Measurements from ENCODE around the gene GRM3.

Gene GRM3

GRCh38 chr7:86762129-86762528, 118.4 kb downstream of the GRM3 start:
- no peak overlapping the region for H3K4me3 ChIP-seq (replicated peaks in 1 of 2; ENCODE audit: low read depth in 2 of 2, low read length in 2 of 2)
- no peak for DNase-seq (ENCODE audit: low read depth in 2 of 2)
- TF ChIP-seq CTCF (IDR thresholded peaks at IDR 0.05; ENCODE audit: low read depth, low read length): no peak

- no peak for TF ChIP-seq CTCF (IDR thresholded peaks at IDR 0.05; ENCODE audit: low read depth, low read length)
Observed at GRCh38 chr7:86765931-86766330, 122.2 kb downstream of the GRM3 start.

GRCh38 chr7:86768394-86768793, 124.7 kb downstream of the GRM3 start:
- no peak for DNase-seq (ENCODE audit: low read depth in 2 of 2)
- TF ChIP-seq CTCF (IDR thresholded peaks at IDR 0.05; ENCODE audit: low read depth, low read length): no peak
- H3K4me3 ChIP-seq (replicated peaks in 1 of 2; ENCODE audit: low read depth in 2 of 2, low read length in 2 of 2): no peak overlapping the region

More at GRCh38 chr7:86765931-86766330, 122.2 kb downstream of the GRM3 start:
- H3K4me3 ChIP-seq (replicated peaks in 1 of 2; ENCODE audit: low read depth in 2 of 2, low read length in 2 of 2): no peak overlapping the region
- DNase-seq (ENCODE audit: low read depth in 2 of 2): no peak

- no peak for DNase-seq (ENCODE audit: low read depth in 2 of 2)
- TF ChIP-seq CTCF (IDR thresholded peaks at IDR 0.05; ENCODE audit: low read depth, low read length): no peak
- no peak overlapping the region for H3K4me3 ChIP-seq (replicated peaks in 1 of 2; ENCODE audit: low read depth in 2 of 2, low read length in 2 of 2)
Observed at GRCh38 chr7:86768967-86769760, 125.5 kb downstream of the GRM3 start.

- no peak for DNase-seq (ENCODE audit: low read depth in 2 of 2)
- no peak overlapping the region for H3K4me3 ChIP-seq (replicated peaks in 1 of 2; ENCODE audit: low read depth in 2 of 2, low read length in 2 of 2)
- no peak for TF ChIP-seq CTCF (IDR thresholded peaks at IDR 0.05; ENCODE audit: low read depth, low read length)
Observed at GRCh38 chr7:86773309-86773708, 129.6 kb downstream of the GRM3 start.

GRCh38 chr7:86775203-86775602, 131.5 kb downstream of the GRM3 start:
- TF ChIP-seq CTCF (IDR thresholded peaks at IDR 0.05; ENCODE audit: low read depth, low read length): no peak
- no peak for DNase-seq (ENCODE audit: low read depth in 2 of 2)
- H3K4me3 ChIP-seq (replicated peaks in 1 of 2; ENCODE audit: low read depth in 2 of 2, low read length in 2 of 2): no peak overlapping the region

- no peak for TF ChIP-seq CTCF (IDR thresholded peaks at IDR 0.05; ENCODE audit: low read depth, low read length)
- no peak for DNase-seq (ENCODE audit: low read depth in 2 of 2)
- no peak overlapping the region for H3K4me3 ChIP-seq (replicated peaks in 1 of 2; ENCODE audit: low read depth in 2 of 2, low read length in 2 of 2)
Observed at GRCh38 chr7:86776136-86776535, 132.4 kb downstream of the GRM3 start.

Data from cardiac fibroblast (primary cell).